Loucy (cell line): Measurements from ENCODE around the gene NBPF6.
"Not testable (repeated sequence)": the region's sequence is repeated elsewhere in the genome, so short reads cannot be mapped to it uniquely, and the experiment has no call there.

Source experiments
- EZH2phosphoT487 ChIP-seq: fragments of 200-600 bp; IDR thresholded peaks from 2 replicates; pipeline ENCODE4 v1.6.1; 2018; ENCODE audit warnings: antibody characterized with exemption, mild to moderate bottlenecking, moderate library complexity, borderline replicate concordance
- TF ChIP-seq, protein P1 (sequence below): fragments of 200-600 bp; sonication (generic); conservative IDR thresholded peaks from 2 replicates; pipeline ENCODE4 v1.5.1; 2014; ENCODE audit warnings: mild to moderate bottlenecking, antibody characterized with exemption, low read length

DNA sequence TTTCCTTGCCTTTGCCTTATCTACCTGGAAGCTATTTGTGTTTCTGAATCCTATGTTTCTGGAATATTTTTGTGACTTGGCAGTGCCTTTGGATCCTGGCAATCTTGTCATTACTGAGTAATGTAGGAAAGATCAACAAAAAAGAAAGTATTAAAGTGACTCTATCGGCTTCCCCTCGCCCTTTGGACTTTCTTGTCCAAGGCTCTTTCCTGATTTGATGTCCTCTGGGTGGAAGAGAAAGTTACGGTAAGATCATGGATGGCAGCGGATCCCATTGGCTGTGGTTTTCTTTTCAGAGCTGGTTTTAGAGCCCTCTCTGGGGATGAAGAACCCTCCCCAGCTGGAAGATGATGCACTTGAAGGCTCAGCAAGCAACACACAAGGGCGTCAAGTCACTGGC is 17.0 kb downstream of the NBPF6 start:
- TF ChIP-seq EZH2phosphoT487 = not testable (repeated sequence)
- TF ChIP-seq, protein P1, sequence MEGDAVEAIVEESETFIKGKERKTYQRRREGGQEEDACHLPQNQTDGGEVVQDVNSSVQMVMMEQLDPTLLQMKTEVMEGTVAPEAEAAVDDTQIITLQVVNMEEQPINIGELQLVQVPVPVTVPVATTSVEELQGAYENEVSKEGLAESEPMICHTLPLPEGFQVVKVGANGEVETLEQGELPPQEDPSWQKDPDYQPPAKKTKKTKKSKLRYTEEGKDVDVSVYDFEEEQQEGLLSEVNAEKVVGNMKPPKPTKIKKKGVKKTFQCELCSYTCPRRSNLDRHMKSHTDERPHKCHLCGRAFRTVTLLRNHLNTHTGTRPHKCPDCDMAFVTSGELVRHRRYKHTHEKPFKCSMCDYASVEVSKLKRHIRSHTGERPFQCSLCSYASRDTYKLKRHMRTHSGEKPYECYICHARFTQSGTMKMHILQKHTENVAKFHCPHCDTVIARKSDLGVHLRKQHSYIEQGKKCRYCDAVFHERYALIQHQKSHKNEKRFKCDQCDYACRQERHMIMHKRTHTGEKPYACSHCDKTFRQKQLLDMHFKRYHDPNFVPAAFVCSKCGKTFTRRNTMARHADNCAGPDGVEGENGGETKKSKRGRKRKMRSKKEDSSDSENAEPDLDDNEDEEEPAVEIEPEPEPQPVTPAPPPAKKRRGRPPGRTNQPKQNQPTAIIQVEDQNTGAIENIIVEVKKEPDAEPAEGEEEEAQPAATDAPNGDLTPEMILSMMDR = not testable (repeated sequence)
